Body of pancreas (tissue), 4 donors: ENCODE results near the gene PXDN.

Experiments
- CTCF ChIP-seq, 7 experiments: fragments of 450-650 bp in 4 of 7; fragments of 200-600 bp in 3 of 7; sonication (generic) in 3 of 7; IDR thresholded peaks; one replicate each; pipeline ENCODE4 v1.5.1; 2016 to 2019; ENCODE audit warnings: antibody characterized with exemption in 7 of 7
- POLR2A ChIP-seq, 3 donors: fragments of 450-650 bp; IDR thresholded peaks; one replicate each; pipeline ENCODE4 v1.6.1; 2016; ENCODE audit warnings: antibody characterized with exemption in 3 of 3, mild to moderate bottlenecking in 2 of 3

GRCh38 chr2:1662606-1663180 is 81.6 kb downstream of the PXDN start:
- no peak for TF ChIP-seq CTCF (IDR thresholded peaks at IDR 0.05)
- TF ChIP-seq POLR2A (IDR thresholded peaks at IDR 0.05) = no peak
